Ovary (tissue), 3 donors: Measurements from ENCODE around the gene TAOK3.

ENCODE experiments used
- CTCF ChIP-seq, 3 donors: fragments of 450-650 bp in 2 of 3; fragments of 200-600 bp in 1 of 3; IDR thresholded peaks; one replicate each; pipeline versions ENCODE4 v1.5.1 to v1.8.0; 2016 to 2022; ENCODE audit warnings: antibody characterized with exemption in 3 of 3, mild to moderate bottlenecking in 1 of 3
- POLR2A ChIP-seq: fragments of 450-650 bp; IDR thresholded peaks from one replicate; pipeline ENCODE4 v1.6.1; 2017; ENCODE audit warnings: antibody characterized with exemption, mild to moderate bottlenecking, moderate library complexity
- donor health status: DM: no; HTN: no; CAD: no.

- no peak for TF ChIP-seq CTCF (IDR thresholded peaks at IDR 0.05)
- no peak for TF ChIP-seq POLR2A
Measured at GRCh38 chr12:118220702-118221101, 152.0 kb downstream of the TAOK3 start.
